ENCODE data around the gene CDH20. TPM values are rescaled to one million over a fixed set of nuclear protein-coding genes. Genes with fewer than 3 reads are reported as not detected.

CDH20 gene
- total RNA-seq, 1 donor from 2014 or later: 0.24 TPM

GRCh38 chr18:61503688-61504087 is 170.5 kb downstream of the CDH20 start:
- ATAC-seq: no peak
- Histone ChIP-seq H3K9me3 (no peaks in the 10 kb centered on the region), H3K36me3 (no peaks in the 10 kb centered on the region), H3K27ac (no peak overlapping the region), H3K4me1 (no peaks in the 10 kb centered on the region), H3K4me3 (no peak overlapping the region), H3K27me3 (ENCODE audit: low read depth) (peaks cover 5% of the 10 kb centered on the region)
- TF ChIP-seq, protein P1, sequence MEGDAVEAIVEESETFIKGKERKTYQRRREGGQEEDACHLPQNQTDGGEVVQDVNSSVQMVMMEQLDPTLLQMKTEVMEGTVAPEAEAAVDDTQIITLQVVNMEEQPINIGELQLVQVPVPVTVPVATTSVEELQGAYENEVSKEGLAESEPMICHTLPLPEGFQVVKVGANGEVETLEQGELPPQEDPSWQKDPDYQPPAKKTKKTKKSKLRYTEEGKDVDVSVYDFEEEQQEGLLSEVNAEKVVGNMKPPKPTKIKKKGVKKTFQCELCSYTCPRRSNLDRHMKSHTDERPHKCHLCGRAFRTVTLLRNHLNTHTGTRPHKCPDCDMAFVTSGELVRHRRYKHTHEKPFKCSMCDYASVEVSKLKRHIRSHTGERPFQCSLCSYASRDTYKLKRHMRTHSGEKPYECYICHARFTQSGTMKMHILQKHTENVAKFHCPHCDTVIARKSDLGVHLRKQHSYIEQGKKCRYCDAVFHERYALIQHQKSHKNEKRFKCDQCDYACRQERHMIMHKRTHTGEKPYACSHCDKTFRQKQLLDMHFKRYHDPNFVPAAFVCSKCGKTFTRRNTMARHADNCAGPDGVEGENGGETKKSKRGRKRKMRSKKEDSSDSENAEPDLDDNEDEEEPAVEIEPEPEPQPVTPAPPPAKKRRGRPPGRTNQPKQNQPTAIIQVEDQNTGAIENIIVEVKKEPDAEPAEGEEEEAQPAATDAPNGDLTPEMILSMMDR (IDR thresholded peaks at IDR 0.05): no peak
- intact Hi-C loops (cut with DNase I): no loop called here
- DNase-seq: no peak

DNA sequence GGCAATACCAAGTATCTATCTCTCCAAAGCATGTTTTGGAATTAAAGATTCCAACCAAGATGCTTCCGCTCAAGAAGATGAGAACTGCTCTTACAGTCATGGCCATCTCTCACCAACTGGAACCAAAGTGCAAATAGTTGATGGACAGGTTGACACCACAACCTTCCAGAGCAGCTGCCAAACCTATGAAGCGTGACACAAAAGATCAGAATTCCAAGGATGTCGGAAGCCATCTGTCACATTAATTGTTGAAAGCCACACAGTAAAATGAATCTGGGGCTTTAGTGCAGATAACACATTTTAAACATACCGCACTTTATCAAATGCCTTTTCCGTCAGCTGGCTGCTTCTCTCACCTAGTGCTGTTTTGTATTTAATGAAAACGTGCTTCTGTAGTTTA is 195.7 kb downstream of the CDH20 start:
- intact Hi-C loops (cut with DNase I): no loop called here
- Histone ChIP-seq H3K4me1 (no peaks in the 10 kb centered on the region), H3K9me3 (no peaks in the 10 kb centered on the region), H3K27ac (no peak overlapping the region), H3K27me3 (ENCODE audit: low read depth) (no peaks in the 10 kb centered on the region), H3K36me3 (no peaks in the 10 kb centered on the region), H3K4me3 (no peak overlapping the region)
- DNase-seq: no peak
- TF ChIP-seq, protein P1 (IDR thresholded peaks at IDR 0.05): no peak
- no peak for ATAC-seq

DNA sequence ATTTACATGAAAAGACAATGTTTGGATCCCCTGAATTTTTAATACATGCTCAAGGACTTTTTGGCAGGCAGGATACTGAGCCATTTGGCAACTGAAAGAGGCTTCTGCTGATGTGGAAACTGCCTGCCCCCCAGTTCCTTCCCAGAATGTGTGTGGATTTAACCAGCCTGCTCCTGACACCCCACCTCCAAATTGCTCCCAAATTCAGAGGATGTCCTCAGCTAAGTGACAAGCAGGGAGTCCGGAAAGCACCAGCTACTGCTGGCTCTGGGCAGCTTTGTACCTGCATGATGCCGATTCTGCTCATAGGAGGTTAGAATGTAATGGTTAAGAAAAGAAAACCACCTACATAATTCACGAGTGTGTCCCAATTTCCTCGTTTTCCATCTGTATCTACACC is 197.5 kb downstream of the CDH20 start:
- ATAC-seq (no peak), DNase-seq (no peak)
- intact Hi-C loops (cut with DNase I): no loop called here
- Histone ChIP-seq H3K4me1 (no peaks in the 10 kb centered on the region), H3K27me3 (ENCODE audit: low read depth) (no peaks in the 10 kb centered on the region), H3K9me3 (no peaks in the 10 kb centered on the region), H3K36me3 (no peaks in the 10 kb centered on the region), H3K4me3 (no peak overlapping the region), H3K27ac (no peak overlapping the region)
- TF ChIP-seq, protein P1 (IDR thresholded peaks at IDR 0.05): no peak

DNA sequence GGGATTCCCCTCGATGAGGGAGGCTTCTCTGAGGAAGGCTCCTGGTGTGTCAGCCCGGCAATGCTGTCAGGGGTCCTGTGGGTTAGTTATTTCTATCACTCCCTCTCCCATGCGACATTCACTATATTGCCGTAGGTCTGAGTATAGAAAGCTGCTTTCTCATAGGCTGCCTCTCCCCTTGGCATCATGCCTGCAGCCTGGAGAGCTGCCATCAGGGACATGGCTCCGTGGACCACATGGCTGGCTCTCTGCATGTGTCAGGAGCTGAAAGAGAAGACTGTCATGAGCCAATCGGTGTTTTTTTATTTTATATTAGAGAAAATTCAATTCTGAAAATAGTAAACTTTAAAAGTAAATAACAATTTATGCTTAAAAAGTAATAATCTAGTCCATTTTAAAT is 198.0 kb downstream of the CDH20 start:
- no peak for ATAC-seq

GRCh38 chr18:61531891-61532290 is 198.7 kb downstream of the CDH20 start:
- Histone ChIP-seq H3K4me3 (no peak overlapping the region), H3K9me3 (no peaks in the 10 kb centered on the region), H3K36me3 (no peaks in the 10 kb centered on the region), H3K27me3 (ENCODE audit: low read depth) (no peaks in the 10 kb centered on the region), H3K27ac (no peak overlapping the region), H3K4me1 (no peaks in the 10 kb centered on the region)
- DNase-seq: no peak
- ATAC-seq: no peak
- intact Hi-C loops (cut with DNase I): no loop called here
- TF ChIP-seq, protein P1 (IDR thresholded peaks at IDR 0.05): no peak

More for the DNA sequence above, 198.0 kb downstream of the CDH20 start:
- Histone ChIP-seq H3K9me3 (no peaks in the 10 kb centered on the region), H3K36me3 (no peaks in the 10 kb centered on the region), H3K4me1 (no peaks in the 10 kb centered on the region), H3K27me3 (ENCODE audit: low read depth) (no peaks in the 10 kb centered on the region), H3K4me3 (no peak overlapping the region), H3K27ac (no peak overlapping the region)
- no peak for DNase-seq
- intact Hi-C loops (cut with DNase I): no loop called here
- TF ChIP-seq, protein P1 (IDR thresholded peaks at IDR 0.05): no peak

DNA sequence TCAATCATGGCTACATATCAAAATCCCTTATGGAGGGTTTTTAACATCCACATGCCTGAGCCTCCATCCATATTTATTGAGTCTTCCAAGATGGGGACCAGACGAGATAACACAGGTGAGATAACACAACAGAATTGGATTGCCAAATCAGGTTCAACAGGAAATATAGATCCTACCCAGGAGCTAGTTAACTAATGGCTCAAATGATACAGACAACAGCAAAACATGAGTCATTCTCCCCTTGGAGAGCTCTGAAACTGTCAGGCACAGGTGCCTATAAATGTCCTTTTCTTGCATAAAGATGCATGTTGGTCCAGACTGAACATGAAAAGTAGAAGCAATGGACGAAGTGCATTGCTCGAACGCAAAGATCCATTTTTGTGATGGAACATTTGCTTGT is 202.2 kb downstream of the CDH20 start:
- Histone ChIP-seq H3K4me3 (no peak overlapping the region), H3K4me1 (no peaks in the 10 kb centered on the region), H3K27me3 (ENCODE audit: low read depth) (no peaks in the 10 kb centered on the region), H3K27ac (no peak overlapping the region), H3K36me3 (no peaks in the 10 kb centered on the region), H3K9me3 (no peaks in the 10 kb centered on the region)
- ATAC-seq (no peak), DNase-seq (no peak)
- intact Hi-C loops (cut with DNase I): no loop called here
- TF ChIP-seq, protein P1 (IDR thresholded peaks at IDR 0.05): no peak

All from lower lobe of right lung (tissue), 2 donors.